Smooth muscle cell (in vitro differentiated cells): ENCODE measurements around the gene SARDH. TPM values are rescaled to one million over a fixed set of nuclear protein-coding genes. Genes with fewer than 3 reads are reported as not detected.
"Not testable (repeated sequence)": the region's sequence is repeated elsewhere in the genome, so short reads cannot be mapped to it uniquely, and the experiment has no call there.

ENCODE experiments used
- DNase-seq: peaks from one replicate; lab custom pipeline; 2025; ENCODE audit not compliant: unreplicated experiment; lab: John Stamatoyannopoulos, UW
- H2AFZ ChIP-seq: fragments of 200-600 bp; sonication (generic); 2 replicates; pipeline ENCODE4 v1.6.0; 2016; ENCODE audit warnings: antibody characterized with exemption, low read depth, mild to moderate bottlenecking
- H3F3A ChIP-seq: fragments of 200-600 bp; sonication (generic); 2 replicates; pipeline ENCODE4 v1.6.0; 2017; ENCODE audit warnings: antibody characterized with exemption, low read depth
- H3K27ac ChIP-seq: fragments of 200-600 bp; sonication (generic); 2 replicates; pipeline ENCODE4 v1.5.1; 2016; ENCODE audit warnings: low read depth, mild to moderate bottlenecking
- H3K27me3 ChIP-seq: fragments of 200-600 bp; sonication (generic); 2 replicates; pipeline ENCODE4 v1.6.1; 2016; ENCODE audit warnings: low read depth, mild to moderate bottlenecking
- H3K36me3 ChIP-seq: fragments of 200-600 bp; sonication (generic); 2 replicates; pipeline ENCODE4 v1.5.1; 2016; ENCODE audit warnings: low read depth
- H3K4me1 ChIP-seq: fragments of 200-600 bp; sonication (generic); 2 replicates; pipeline ENCODE4 v1.5.1; 2016; ENCODE audit warnings: low read depth
- H3K4me2 ChIP-seq: fragments of 200-600 bp; sonication (generic); 2 replicates; pipeline ENCODE4 v1.6.0; 2016; ENCODE audit warnings: mild to moderate bottlenecking
- H3K4me3 ChIP-seq: fragments of 200-600 bp; sonication (generic); 2 replicates; pipeline ENCODE4 v1.5.1; 2016; ENCODE audit warnings: mild to moderate bottlenecking
- H3K79me2 ChIP-seq: fragments of 200-600 bp; sonication (generic); 2 replicates; pipeline ENCODE4 v1.6.0; 2016; ENCODE audit warnings: low read depth, mild to moderate bottlenecking
- H3K9ac ChIP-seq: fragments of 200-600 bp; sonication (generic); 2 replicates; pipeline ENCODE4 v1.6.0; 2016; ENCODE audit warnings: low read depth
- H3K9me3 ChIP-seq: fragments of 200-600 bp; sonication (generic); replicated peaks from 2 replicates; pipeline ENCODE4 v1.5.1; 2016; ENCODE audit warnings: low read depth
- H4K20me1 ChIP-seq: fragments of 200-600 bp; sonication (generic); 2 replicates; pipeline ENCODE4 v1.6.0; 2016; ENCODE audit warnings: low read depth
- WGBS: methylation state at CpG from one replicate; pipeline ENCODE4 v1.1.7; 2016; ENCODE audit warnings: low lambda C conversion rate; 5-methylcytosine and 5-hydroxymethylcytosine counted together
- polyA plus RNA-seq: library from polyadenylated mRNA; unstranded; fragments of >200 nt; fragmentation: Nextera tagmentation; extraction: Ambion mirVana; gene quantifications from 2 replicates; pipeline ENCODE4 v1.2.1, GENCODE V29; 2016
- total RNA-seq: library from RNA; depleted of rRNA; stranded (reverse); fragments of >200 nt; gene quantifications from 2 replicates; pipeline ENCODE4 v1.2.3, GENCODE V29; 2014
- TF ChIP-seq, protein P1 (sequence below): fragments of 200-600 bp; sonication (generic); IDR thresholded peaks from 2 replicates; pipeline ENCODE4 v1.5.1; 2017; ENCODE audit warnings: borderline replicate concordance, mild to moderate bottlenecking, antibody characterized with exemption; ENCODE audit not compliant: insufficient read depth, poor library complexity, severe bottlenecking

The SARDH gene
- total and polyA plus RNA-seq, 2 experiments from 2014 or later: 3.3 to 10.1 TPM

DNA sequence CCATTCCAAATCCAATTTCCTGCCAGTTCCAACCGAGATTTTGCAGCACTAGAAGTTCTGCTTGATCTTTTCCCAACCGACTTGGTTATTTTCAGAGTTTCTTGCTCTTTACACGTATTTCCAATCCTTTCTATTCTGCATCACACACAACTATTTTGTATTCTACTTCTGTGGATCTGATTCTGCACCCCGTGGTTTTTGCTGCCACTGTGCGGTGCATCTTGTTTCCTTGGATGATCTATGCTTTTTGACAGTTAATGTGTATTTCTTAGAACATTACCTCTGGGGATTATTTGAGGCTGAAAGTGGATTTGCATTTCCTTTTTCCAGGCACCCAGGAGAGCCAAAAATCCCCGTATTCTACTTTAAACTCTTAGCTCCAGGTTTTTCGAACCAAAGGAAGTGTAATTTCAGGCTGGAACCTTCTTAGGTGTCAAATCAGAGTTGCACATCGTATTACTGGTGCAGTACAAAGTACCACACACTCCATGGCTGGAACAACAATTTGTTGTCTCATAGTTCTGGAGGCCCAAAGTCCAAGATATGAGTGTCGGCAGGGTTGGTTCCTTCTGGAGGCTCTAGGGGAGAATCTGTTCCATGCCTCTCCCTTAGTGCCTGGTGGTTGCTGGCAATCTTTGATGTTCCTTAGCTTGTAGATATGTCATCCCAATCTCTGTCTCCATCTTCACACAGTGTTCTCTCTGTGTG lies 14.7 kb upstream of the SARDH start:
- 74% methylated on average over 9 of the region's 9 CpGs for WGBS
- Histone ChIP-seq H3K4me1 (no peaks in the 10 kb centered on the region), H4K20me1 (no peaks in the 10 kb centered on the region), H3K4me3 (no peak overlapping the region), H3K9ac (no peak overlapping the region), H3K79me2 (no peaks in the 10 kb centered on the region), H3K36me3 (no peaks in the 10 kb centered on the region), H2AFZ (no peak overlapping the region), H3K27me3 (no peaks in the 10 kb centered on the region), H3K4me2 (no peak overlapping the region), H3F3A (no peaks in the 10 kb centered on the region), H3K9me3 (no peaks in the 10 kb centered on the region), H3K27ac (no peak overlapping the region)
- TF ChIP-seq, protein P1, sequence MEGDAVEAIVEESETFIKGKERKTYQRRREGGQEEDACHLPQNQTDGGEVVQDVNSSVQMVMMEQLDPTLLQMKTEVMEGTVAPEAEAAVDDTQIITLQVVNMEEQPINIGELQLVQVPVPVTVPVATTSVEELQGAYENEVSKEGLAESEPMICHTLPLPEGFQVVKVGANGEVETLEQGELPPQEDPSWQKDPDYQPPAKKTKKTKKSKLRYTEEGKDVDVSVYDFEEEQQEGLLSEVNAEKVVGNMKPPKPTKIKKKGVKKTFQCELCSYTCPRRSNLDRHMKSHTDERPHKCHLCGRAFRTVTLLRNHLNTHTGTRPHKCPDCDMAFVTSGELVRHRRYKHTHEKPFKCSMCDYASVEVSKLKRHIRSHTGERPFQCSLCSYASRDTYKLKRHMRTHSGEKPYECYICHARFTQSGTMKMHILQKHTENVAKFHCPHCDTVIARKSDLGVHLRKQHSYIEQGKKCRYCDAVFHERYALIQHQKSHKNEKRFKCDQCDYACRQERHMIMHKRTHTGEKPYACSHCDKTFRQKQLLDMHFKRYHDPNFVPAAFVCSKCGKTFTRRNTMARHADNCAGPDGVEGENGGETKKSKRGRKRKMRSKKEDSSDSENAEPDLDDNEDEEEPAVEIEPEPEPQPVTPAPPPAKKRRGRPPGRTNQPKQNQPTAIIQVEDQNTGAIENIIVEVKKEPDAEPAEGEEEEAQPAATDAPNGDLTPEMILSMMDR: no peak
- no peak for DNase-seq

DNA sequence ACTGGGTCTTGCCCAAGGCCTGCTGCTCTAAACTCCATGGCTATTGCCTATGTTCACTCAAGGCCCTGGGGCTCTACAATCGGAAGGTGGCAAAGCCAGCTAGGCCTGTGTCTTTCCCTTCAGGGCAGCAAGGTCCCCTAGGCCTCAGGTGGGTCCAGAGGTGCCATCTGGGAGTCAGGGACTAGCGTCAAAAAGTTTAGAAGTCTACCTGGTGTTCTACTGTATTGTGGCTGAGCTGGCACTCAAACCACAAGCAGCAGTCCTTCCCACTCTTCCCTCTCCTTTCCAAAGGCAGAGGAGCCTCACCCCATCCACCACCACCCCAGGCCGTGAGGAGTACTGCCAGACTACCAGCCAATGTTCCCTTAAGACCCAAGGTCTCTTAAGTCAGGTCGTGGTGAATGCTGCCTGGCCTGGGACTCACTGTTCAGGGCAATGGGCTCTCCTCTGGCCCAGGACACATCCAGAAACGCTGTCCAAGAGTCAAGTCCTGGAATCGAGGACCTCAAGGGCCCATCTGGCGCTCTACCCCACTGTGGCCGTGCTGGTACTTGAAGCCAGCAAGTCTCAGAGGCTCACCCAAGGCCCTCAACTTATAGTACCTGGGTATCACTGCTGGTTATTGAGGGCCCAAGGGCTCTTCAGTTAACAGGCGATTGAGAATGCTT lies 13.0 kb upstream of the SARDH start:
- Histone ChIP-seq H3K79me2 (no peaks in the 10 kb centered on the region), H3K36me3 (no peaks in the 10 kb centered on the region), H3K4me2 (no peak overlapping the region), H3F3A (no peaks in the 10 kb centered on the region), H3K27ac (no peak overlapping the region), H2AFZ (no peak overlapping the region), H3K4me1 (no peaks in the 10 kb centered on the region), H3K9me3 (no peaks in the 10 kb centered on the region), H3K4me3 (no peak overlapping the region), H3K27me3 (no peaks in the 10 kb centered on the region), H3K9ac (no peak overlapping the region), H4K20me1 (no peaks in the 10 kb centered on the region)
- TF ChIP-seq, protein P1: no peak
- no peak for DNase-seq
- 94% methylated on average over 9 of the region's 9 CpGs for WGBS

DNA sequence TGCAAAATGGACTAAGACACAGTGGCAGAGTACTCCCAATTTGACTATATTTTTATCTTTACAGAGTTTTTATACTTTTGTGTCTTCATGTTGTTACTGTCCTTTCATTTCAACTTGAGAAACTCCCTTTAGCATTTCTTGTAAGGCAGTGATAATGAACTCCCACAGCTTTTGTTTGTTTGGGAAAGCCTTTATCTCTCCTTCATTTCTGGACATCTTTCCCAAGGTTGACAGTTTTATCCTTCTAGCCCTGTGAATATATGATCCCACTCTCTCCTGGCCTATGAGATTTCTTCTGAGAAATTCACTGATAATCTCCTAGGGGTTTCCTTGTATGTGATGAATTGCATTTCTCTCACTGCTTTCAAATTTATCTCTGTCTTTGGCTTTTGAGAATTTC lies 9.2 kb upstream of the SARDH start:
- no peak for DNase-seq
- no peak overlapping the region for H3K9ac ChIP-seq
- H3K4me2 ChIP-seq: no peak overlapping the region
- no peaks in the 10 kb centered on the region for H3F3A ChIP-seq
- H3K79me2 ChIP-seq: no peaks in the 10 kb centered on the region
- H2AFZ ChIP-seq: no peak overlapping the region
- no peaks in the 10 kb centered on the region for H3K36me3 ChIP-seq
- H3K27me3 ChIP-seq: no peaks in the 10 kb centered on the region
- H3K4me1 ChIP-seq: no peaks in the 10 kb centered on the region
- H3K4me3 ChIP-seq: no peak overlapping the region
- TF ChIP-seq, protein P1: no peak
- no peak overlapping the region for H3K27ac ChIP-seq
- H3K9me3 ChIP-seq: no peaks in the 10 kb centered on the region
- no peaks in the 10 kb centered on the region for H4K20me1 ChIP-seq

DNA sequence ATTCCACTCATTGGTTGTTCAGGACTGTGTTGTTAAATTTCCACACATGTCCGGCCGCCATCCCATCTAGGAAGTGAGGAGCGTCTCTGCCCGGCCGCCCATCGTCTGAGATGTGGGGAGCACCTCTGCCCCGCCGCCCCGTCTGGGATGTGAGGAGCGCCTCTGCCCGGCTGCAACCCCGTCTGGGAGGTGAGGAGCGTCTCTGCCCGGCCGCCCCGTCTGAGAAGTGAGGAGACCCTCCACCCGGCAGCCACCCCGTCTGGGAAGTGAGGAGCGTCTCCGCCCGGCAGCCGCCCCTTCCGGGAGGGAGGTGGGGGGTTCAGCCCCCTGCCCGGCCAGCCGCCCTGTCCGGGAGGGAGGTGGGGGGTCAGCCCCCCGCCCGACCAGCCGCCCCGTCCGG lies 6.4 kb upstream of the SARDH start:
- 99% methylated on average over 13 of the region's 31 CpGs for WGBS

More for the DNA sequence above, 6.4 kb upstream of the SARDH start:
- H3F3A ChIP-seq, H4K20me1 ChIP-seq, H3K9ac ChIP-seq, H3K4me1 ChIP-seq, H3K36me3 ChIP-seq, H3K4me3 ChIP-seq, H3K9me3 ChIP-seq, H3K79me2 ChIP-seq, DNase-seq, H3K27me3 ChIP-seq, H3K27ac ChIP-seq, H2AFZ ChIP-seq, H3K4me2 ChIP-seq: not testable (repeated sequence)
